Esophagus muscularis mucosa (tissue), 4 donors: ENCODE measurements around the gene SPDYE18.
"Not testable (repeated sequence)": the region's sequence is repeated elsewhere in the genome, so short reads cannot be mapped to it uniquely, and the experiment has no call there.

ENCODE experiments used
- EP300 ChIP-seq: sonication (generic); formaldehyde crosslinking; IDR thresholded peaks from one replicate; pipeline ENCODE4 v1.6.1; 2017; ENCODE audit warnings: antibody characterized with exemption
- POLR2A ChIP-seq: fragments of 450-650 bp; IDR thresholded peaks from one replicate; pipeline ENCODE4 v1.6.1; 2017; ENCODE audit warnings: antibody characterized with exemption, moderate library complexity, mild to moderate bottlenecking, low read depth
- POLR2AphosphoS5 ChIP-seq, 2 donors: sonication (generic); formaldehyde crosslinking; IDR thresholded peaks; one replicate each; pipeline ENCODE4 v1.6.1; 2017; ENCODE audit warnings: antibody characterized with exemption in 2 of 2
- TF ChIP-seq, protein P1 (sequence below), 3 experiments: fragments of 200-600 bp in 2 of 3; fragments of 450-650 bp in 1 of 3; sonication (generic) in 2 of 3; IDR thresholded peaks; one replicate each; pipeline ENCODE4 v1.5.1; 2017 to 2019; ENCODE audit warnings: antibody characterized with exemption in 3 of 3, mild to moderate bottlenecking in 2 of 3, moderate library complexity in 1 of 3

- TF ChIP-seq, protein P1, sequence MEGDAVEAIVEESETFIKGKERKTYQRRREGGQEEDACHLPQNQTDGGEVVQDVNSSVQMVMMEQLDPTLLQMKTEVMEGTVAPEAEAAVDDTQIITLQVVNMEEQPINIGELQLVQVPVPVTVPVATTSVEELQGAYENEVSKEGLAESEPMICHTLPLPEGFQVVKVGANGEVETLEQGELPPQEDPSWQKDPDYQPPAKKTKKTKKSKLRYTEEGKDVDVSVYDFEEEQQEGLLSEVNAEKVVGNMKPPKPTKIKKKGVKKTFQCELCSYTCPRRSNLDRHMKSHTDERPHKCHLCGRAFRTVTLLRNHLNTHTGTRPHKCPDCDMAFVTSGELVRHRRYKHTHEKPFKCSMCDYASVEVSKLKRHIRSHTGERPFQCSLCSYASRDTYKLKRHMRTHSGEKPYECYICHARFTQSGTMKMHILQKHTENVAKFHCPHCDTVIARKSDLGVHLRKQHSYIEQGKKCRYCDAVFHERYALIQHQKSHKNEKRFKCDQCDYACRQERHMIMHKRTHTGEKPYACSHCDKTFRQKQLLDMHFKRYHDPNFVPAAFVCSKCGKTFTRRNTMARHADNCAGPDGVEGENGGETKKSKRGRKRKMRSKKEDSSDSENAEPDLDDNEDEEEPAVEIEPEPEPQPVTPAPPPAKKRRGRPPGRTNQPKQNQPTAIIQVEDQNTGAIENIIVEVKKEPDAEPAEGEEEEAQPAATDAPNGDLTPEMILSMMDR (IDR thresholded peaks at IDR 0.05) = not testable (repeated sequence)
- TF ChIP-seq POLR2A; EP300; POLR2AphosphoS5 (IDR thresholded peaks at IDR 0.05): not testable (repeated sequence)
Measured at GRCh38 chr7:77032261-77032660, 30.1 kb downstream of the SPDYE18 start, which contains the start of gene SPDYE17.
